Smooth muscle cell (in vitro differentiated cells): ENCODE results near the gene EIF2B1. TPM values are rescaled to one million over a fixed set of nuclear protein-coding genes. Genes with fewer than 3 reads are reported as not detected.

ENCODE experiments used
- DNase-seq: peaks from one replicate; lab custom pipeline; 2025; ENCODE audit not compliant: unreplicated experiment; lab: John Stamatoyannopoulos, UW
- H2AFZ ChIP-seq: fragments of 200-600 bp; sonication (generic); 2 replicates; pipeline ENCODE4 v1.6.0; 2016; ENCODE audit warnings: antibody characterized with exemption, low read depth, mild to moderate bottlenecking
- H3F3A ChIP-seq: fragments of 200-600 bp; sonication (generic); 2 replicates; pipeline ENCODE4 v1.6.0; 2017; ENCODE audit warnings: antibody characterized with exemption, low read depth
- H3K27ac ChIP-seq: fragments of 200-600 bp; sonication (generic); 2 replicates; pipeline ENCODE4 v1.5.1; 2016; ENCODE audit warnings: low read depth, mild to moderate bottlenecking
- H3K27me3 ChIP-seq: fragments of 200-600 bp; sonication (generic); 2 replicates; pipeline ENCODE4 v1.6.1; 2016; ENCODE audit warnings: low read depth, mild to moderate bottlenecking
- H3K36me3 ChIP-seq: fragments of 200-600 bp; sonication (generic); 2 replicates; pipeline ENCODE4 v1.5.1; 2016; ENCODE audit warnings: low read depth
- H3K4me1 ChIP-seq: fragments of 200-600 bp; sonication (generic); 2 replicates; pipeline ENCODE4 v1.5.1; 2016; ENCODE audit warnings: low read depth
- H3K4me2 ChIP-seq: fragments of 200-600 bp; sonication (generic); 2 replicates; pipeline ENCODE4 v1.6.0; 2016; ENCODE audit warnings: mild to moderate bottlenecking
- H3K4me3 ChIP-seq: fragments of 200-600 bp; sonication (generic); 2 replicates; pipeline ENCODE4 v1.5.1; 2016; ENCODE audit warnings: mild to moderate bottlenecking
- H3K79me2 ChIP-seq: fragments of 200-600 bp; sonication (generic); 2 replicates; pipeline ENCODE4 v1.6.0; 2016; ENCODE audit warnings: low read depth, mild to moderate bottlenecking
- H3K9ac ChIP-seq: fragments of 200-600 bp; sonication (generic); 2 replicates; pipeline ENCODE4 v1.6.0; 2016; ENCODE audit warnings: low read depth
- H3K9me3 ChIP-seq: fragments of 200-600 bp; sonication (generic); replicated peaks from 2 replicates; pipeline ENCODE4 v1.5.1; 2016; ENCODE audit warnings: low read depth
- H4K20me1 ChIP-seq: fragments of 200-600 bp; sonication (generic); 2 replicates; pipeline ENCODE4 v1.6.0; 2016; ENCODE audit warnings: low read depth
- WGBS: methylation state at CpG from one replicate; pipeline ENCODE4 v1.1.7; 2016; ENCODE audit warnings: low lambda C conversion rate; 5-methylcytosine and 5-hydroxymethylcytosine counted together
- polyA plus RNA-seq: library from polyadenylated mRNA; unstranded; fragments of >200 nt; fragmentation: Nextera tagmentation; extraction: Ambion mirVana; gene quantifications from 2 replicates; pipeline ENCODE4 v1.2.1, GENCODE V29; 2016
- total RNA-seq: library from RNA; depleted of rRNA; stranded (reverse); fragments of >200 nt; gene quantifications from 2 replicates; pipeline ENCODE4 v1.2.3, GENCODE V29; 2014
- TF ChIP-seq, protein P1 (sequence below): fragments of 200-600 bp; sonication (generic); IDR thresholded peaks from 2 replicates; pipeline ENCODE4 v1.5.1; 2017; ENCODE audit warnings: borderline replicate concordance, mild to moderate bottlenecking, antibody characterized with exemption; ENCODE audit not compliant: insufficient read depth, poor library complexity, severe bottlenecking

Gene EIF2B1
- total and polyA plus RNA-seq, 2 experiments from 2014 or later, result 47.0 to 87.4 TPM

DNA sequence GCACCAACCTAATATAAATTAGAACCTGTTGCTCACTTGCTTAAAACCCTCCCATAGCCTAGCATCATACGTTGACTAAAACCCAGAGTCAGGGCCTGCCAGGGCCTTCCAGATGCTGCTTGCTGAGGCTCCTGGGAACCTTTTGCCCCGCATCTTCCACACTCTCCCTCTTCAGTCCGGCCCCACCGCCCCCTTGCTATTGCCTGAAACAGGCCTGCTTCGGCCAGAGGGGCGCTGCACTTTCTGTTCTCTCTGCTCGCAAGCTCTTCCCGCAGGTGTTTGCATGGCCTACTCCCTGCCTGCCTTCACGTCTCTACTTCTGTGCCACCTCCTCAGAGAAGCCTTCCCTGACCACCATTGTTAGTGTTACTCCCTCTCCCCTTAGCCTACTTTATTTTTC is 23.7 kb upstream of the EIF2B1 start:
- H3K4me1 ChIP-seq, result no peaks in the 10 kb centered on the region
- no peaks in the 10 kb centered on the region for H3K27me3 ChIP-seq
- peaks cover 10% of the 10 kb centered on the region for H3F3A ChIP-seq
- H3K9me3 ChIP-seq, result no peaks in the 10 kb centered on the region
- 95% methylated on average over 9 of the region's 9 CpGs for WGBS
- no peaks in the 10 kb centered on the region for H3K36me3 ChIP-seq
- H3K4me2 ChIP-seq, result no peak overlapping the region
- H3K9ac ChIP-seq, result no peak overlapping the region
- H3K79me2 ChIP-seq, result no peaks in the 10 kb centered on the region
- H3K27ac ChIP-seq, result no peak overlapping the region
- no peaks in the 10 kb centered on the region for H4K20me1 ChIP-seq
- H2AFZ ChIP-seq, result no peak overlapping the region
- TF ChIP-seq, protein P1, sequence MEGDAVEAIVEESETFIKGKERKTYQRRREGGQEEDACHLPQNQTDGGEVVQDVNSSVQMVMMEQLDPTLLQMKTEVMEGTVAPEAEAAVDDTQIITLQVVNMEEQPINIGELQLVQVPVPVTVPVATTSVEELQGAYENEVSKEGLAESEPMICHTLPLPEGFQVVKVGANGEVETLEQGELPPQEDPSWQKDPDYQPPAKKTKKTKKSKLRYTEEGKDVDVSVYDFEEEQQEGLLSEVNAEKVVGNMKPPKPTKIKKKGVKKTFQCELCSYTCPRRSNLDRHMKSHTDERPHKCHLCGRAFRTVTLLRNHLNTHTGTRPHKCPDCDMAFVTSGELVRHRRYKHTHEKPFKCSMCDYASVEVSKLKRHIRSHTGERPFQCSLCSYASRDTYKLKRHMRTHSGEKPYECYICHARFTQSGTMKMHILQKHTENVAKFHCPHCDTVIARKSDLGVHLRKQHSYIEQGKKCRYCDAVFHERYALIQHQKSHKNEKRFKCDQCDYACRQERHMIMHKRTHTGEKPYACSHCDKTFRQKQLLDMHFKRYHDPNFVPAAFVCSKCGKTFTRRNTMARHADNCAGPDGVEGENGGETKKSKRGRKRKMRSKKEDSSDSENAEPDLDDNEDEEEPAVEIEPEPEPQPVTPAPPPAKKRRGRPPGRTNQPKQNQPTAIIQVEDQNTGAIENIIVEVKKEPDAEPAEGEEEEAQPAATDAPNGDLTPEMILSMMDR, result no peak
- no peak for DNase-seq
- no peak overlapping the region for H3K4me3 ChIP-seq

GRCh38 chr12:123656392-123656791 is 22.9 kb upstream of the EIF2B1 start:
- peaks cover 10% of the 10 kb centered on the region for H3F3A ChIP-seq
- H3K9ac ChIP-seq, result no peak overlapping the region
- no peaks in the 10 kb centered on the region for H3K79me2 ChIP-seq
- no peak for DNase-seq
- TF ChIP-seq, protein P1, result no peak
- H3K4me3 ChIP-seq, result no peak overlapping the region
- no peak overlapping the region for H2AFZ ChIP-seq
- H3K9me3 ChIP-seq, result no peaks in the 10 kb centered on the region
- no peaks in the 10 kb centered on the region for H4K20me1 ChIP-seq
- WGBS, result 93% methylated on average over 4 of the region's 4 CpGs
- H3K4me1 ChIP-seq, result no peaks in the 10 kb centered on the region
- H3K4me2 ChIP-seq, result no peak overlapping the region
- peaks cover 4% of the 10 kb centered on the region for H3K36me3 ChIP-seq
- H3K27me3 ChIP-seq, result no peaks in the 10 kb centered on the region
- no peak overlapping the region for H3K27ac ChIP-seq

GRCh38 chr12:123655420-123655819 is 21.9 kb upstream of the EIF2B1 start:
- H3K27me3 ChIP-seq, result no peaks in the 10 kb centered on the region
- no peaks in the 10 kb centered on the region for H4K20me1 ChIP-seq
- no peak overlapping the region for H3K27ac ChIP-seq
- no peak overlapping the region for H3K4me2 ChIP-seq
- H3K36me3 ChIP-seq, result peaks cover 13% of the 10 kb centered on the region
- H3K4me1 ChIP-seq, result no peaks in the 10 kb centered on the region
- H3K9me3 ChIP-seq, result no peaks in the 10 kb centered on the region
- no peaks in the 10 kb centered on the region for H3K79me2 ChIP-seq
- DNase-seq, result no peak
- H3F3A ChIP-seq, result peaks cover 10% of the 10 kb centered on the region
- 96% methylated on average over 5 of the region's 5 CpGs for WGBS
- TF ChIP-seq, protein P1, result no peak
- H3K4me3 ChIP-seq, result no peak overlapping the region
- no peak overlapping the region for H2AFZ ChIP-seq
- H3K9ac ChIP-seq, result no peak overlapping the region

GRCh38 chr12:123654129-123654701 is 20.7 kb upstream of the EIF2B1 start:
- Histone ChIP-seq H3K9ac (no peak overlapping the region), H3K4me3 (no peak overlapping the region), H3K4me1 (no peaks in the 10 kb centered on the region), H4K20me1 (no peaks in the 10 kb centered on the region), H3K9me3 (no peaks in the 10 kb centered on the region), H3F3A (peaks cover 4% of the 10 kb centered on the region), H3K79me2 (no peaks in the 10 kb centered on the region), H3K36me3 (peaks cover 13% of the 10 kb centered on the region), H2AFZ (no peak overlapping the region), H3K27ac (no peak overlapping the region), H3K4me2 (no peak overlapping the region), H3K27me3 (no peaks in the 10 kb centered on the region)
- DNase-seq, result no peak
- WGBS, result 100% methylated on average over 4 of the region's 4 CpGs
- TF ChIP-seq, protein P1, result no peak
